ENCODE measurements around the gene ARHGAP28.
"Not testable (repeated sequence)": the region's sequence is repeated elsewhere in the genome, so short reads cannot be mapped to it uniquely, and the experiment has no call there.

The ARHGAP28 gene

DNA sequence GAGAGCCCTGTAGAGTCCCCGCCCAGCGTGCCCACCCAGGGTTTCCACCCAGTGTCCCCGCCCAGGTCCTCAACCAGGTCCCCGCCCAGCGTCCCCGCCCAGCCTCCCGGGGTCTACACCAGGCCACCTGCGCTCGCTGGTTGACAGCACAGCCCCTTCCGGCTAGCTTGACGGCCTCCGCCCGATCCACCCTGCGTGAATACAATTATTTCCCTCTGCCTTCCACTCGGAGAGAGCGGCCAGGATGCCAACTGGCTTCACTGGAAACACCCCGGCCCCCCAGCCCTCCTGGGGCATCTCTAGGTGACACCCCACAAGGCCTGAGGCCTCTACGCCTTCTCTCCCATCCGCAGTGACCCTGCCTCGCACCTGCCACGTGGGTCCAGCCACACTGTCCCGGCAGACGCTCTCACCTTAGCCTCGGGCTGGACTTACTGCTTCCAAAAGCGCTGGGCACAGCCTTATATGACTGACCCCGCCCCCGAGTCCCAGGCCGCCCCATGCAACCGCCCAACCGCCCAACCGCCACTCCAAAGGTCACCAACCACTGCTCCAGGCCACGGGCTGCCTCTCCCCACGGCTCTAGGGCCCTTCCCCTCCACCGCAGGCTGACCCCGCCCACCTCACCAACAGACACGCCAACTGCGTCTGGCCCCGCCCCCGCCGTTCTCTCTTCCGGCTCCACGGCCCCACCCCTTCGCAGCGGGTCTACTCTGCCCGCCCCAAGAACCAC lies 200.0 kb downstream of the ARHGAP28 start:
- no peak overlapping the region for H2AFZ ChIP-seq
- no peaks in the 10 kb centered on the region for H3K9me3 ChIP-seq (ENCODE audit: control insufficient read depth, low read length)
- no peaks in the 10 kb centered on the region for H3K27me3 ChIP-seq (ENCODE audit: control insufficient read depth, insufficient read depth, low read length)
- H3K79me2 ChIP-seq, result no peaks in the 10 kb centered on the region
- no peak overlapping the region for H3K4me3 ChIP-seq (ENCODE audit: low read depth, low read length)
- TF ChIP-seq, protein P1, sequence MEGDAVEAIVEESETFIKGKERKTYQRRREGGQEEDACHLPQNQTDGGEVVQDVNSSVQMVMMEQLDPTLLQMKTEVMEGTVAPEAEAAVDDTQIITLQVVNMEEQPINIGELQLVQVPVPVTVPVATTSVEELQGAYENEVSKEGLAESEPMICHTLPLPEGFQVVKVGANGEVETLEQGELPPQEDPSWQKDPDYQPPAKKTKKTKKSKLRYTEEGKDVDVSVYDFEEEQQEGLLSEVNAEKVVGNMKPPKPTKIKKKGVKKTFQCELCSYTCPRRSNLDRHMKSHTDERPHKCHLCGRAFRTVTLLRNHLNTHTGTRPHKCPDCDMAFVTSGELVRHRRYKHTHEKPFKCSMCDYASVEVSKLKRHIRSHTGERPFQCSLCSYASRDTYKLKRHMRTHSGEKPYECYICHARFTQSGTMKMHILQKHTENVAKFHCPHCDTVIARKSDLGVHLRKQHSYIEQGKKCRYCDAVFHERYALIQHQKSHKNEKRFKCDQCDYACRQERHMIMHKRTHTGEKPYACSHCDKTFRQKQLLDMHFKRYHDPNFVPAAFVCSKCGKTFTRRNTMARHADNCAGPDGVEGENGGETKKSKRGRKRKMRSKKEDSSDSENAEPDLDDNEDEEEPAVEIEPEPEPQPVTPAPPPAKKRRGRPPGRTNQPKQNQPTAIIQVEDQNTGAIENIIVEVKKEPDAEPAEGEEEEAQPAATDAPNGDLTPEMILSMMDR (IDR thresholded peaks at IDR 0.05), result no peak
- no peaks in the 10 kb centered on the region for H3K4me1 ChIP-seq
- H3K9ac ChIP-seq, result no peak overlapping the region
- H3K36me3 ChIP-seq (ENCODE audit: control insufficient read depth, insufficient read depth, low read length), result no peaks in the 10 kb centered on the region
- H3K27ac ChIP-seq, result no peak overlapping the region
- H3K4me2 ChIP-seq (ENCODE audit: low read length), result no peak overlapping the region

DNA sequence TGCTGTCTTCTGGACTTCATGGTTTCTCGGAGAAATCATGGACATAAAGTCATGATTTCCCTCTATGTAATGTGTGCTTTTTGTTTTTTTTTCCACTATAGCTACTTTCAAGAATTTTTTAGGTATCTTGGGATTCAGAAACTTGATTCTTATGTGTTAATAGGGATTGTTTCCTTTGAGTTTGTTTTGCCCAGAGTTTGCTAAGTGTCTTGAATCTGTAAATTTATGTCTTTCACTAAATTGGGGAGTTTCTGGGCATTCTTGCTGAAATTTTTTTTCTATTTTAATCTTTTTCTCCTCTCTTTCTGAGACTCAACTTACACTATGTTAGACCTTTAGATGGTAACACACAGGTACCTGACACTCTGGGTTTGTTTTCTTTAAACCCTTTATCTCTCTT lies 205.3 kb downstream of the ARHGAP28 start:
- Histone ChIP-seq H3K4me3 (ENCODE audit: low read depth, low read length) (no peak overlapping the region), H3K27me3 (ENCODE audit: control insufficient read depth, insufficient read depth, low read length) (no peaks in the 10 kb centered on the region), H3K27ac (no peak overlapping the region), H3K36me3 (ENCODE audit: control insufficient read depth, insufficient read depth, low read length) (no peaks in the 10 kb centered on the region), H3K79me2 (no peaks in the 10 kb centered on the region), H3K4me1 (no peaks in the 10 kb centered on the region), H3K4me2 (ENCODE audit: low read length) (no peak overlapping the region), H3K9ac (no peak overlapping the region), H2AFZ (no peak overlapping the region), H3K9me3 (ENCODE audit: control insufficient read depth, low read length) (no peaks in the 10 kb centered on the region)
- TF ChIP-seq, protein P1 (IDR thresholded peaks at IDR 0.05), result no peak

DNA sequence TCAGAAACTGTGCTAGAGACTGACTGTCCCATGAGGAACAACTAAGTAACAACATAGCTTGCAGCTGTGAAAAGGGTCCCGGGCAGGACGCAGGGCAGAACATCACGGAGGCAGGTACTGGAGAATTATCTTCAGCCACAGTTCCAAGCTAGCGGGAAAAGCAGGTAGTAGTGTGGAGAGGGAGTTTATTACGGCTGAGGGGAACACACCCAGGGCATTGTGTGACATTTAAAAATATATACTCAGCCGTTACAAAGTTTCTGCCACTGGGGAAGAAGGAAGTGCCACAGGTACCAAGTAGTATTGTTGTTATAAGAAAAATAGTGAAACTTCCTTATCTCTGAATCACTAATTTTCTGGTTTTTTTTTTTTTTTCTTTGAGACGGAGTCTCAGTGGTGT lies 208.5 kb downstream of the ARHGAP28 start:
- no peaks in the 10 kb centered on the region for H3K9me3 ChIP-seq (ENCODE audit: control insufficient read depth, low read length)
- TF ChIP-seq, protein P1 (IDR thresholded peaks at IDR 0.05), result no peak
- H3K79me2 ChIP-seq, result no peaks in the 10 kb centered on the region
- no peak overlapping the region for H3K9ac ChIP-seq
- no peak overlapping the region for H3K27ac ChIP-seq
- H3K36me3 ChIP-seq (ENCODE audit: control insufficient read depth, insufficient read depth, low read length), result no peaks in the 10 kb centered on the region
- no peaks in the 10 kb centered on the region for H3K27me3 ChIP-seq (ENCODE audit: control insufficient read depth, insufficient read depth, low read length)
- H3K4me1 ChIP-seq, result no peaks in the 10 kb centered on the region
- no peak overlapping the region for H3K4me2 ChIP-seq (ENCODE audit: low read length)
- no peak overlapping the region for H3K4me3 ChIP-seq (ENCODE audit: low read depth, low read length)
- H2AFZ ChIP-seq, result no peak overlapping the region

DNA sequence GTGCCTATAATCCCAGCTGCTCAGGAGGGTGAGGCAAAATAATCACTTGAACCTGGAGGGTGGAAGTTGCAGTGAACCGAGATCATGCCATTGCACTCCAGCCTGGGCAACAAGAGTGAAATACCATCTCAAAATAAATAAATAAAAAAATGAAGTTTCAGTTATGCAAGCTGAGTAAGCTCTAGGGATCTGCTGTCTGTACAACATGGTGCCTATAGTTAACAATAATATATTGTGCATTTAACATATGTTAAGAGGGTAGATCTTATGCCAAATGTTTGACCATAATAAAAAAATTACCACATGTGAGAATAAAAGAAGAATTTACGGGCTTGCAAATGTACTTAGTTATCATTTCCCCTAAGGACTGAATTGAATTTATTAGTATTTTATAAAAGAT lies 208.9 kb downstream of the ARHGAP28 start:
- H3K36me3 ChIP-seq (ENCODE audit: control insufficient read depth, insufficient read depth, low read length); H3K79me2 ChIP-seq; H3K27me3 ChIP-seq (ENCODE audit: control insufficient read depth, insufficient read depth, low read length); H3K9me3 ChIP-seq (ENCODE audit: control insufficient read depth, low read length); H3K4me3 ChIP-seq (ENCODE audit: low read depth, low read length); H3K27ac ChIP-seq; H3K9ac ChIP-seq; H3K4me1 ChIP-seq; H2AFZ ChIP-seq; H3K4me2 ChIP-seq (ENCODE audit: low read length): not testable (repeated sequence)

DNA sequence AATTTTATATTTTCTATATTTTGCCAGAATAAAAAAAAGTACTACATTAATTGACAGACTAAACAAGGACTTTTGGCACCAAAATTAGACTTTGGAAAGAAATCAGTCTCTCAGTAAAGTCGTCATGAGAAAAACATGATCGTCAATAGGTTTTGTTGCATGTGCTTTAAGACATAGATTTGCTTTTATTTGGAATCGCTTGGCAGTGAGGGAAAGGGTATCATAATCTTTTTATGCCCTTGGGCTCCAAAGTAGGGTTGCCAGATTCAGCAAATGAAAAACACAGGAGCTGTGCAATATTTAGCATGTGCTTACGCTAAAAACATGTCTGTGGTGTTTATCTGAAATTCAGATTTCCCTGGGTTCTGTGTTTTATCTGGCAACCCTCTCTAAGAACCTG lies 210.5 kb downstream of the ARHGAP28 start:
- Histone ChIP-seq H3K4me1 (no peaks in the 10 kb centered on the region), H3K36me3 (ENCODE audit: control insufficient read depth, insufficient read depth, low read length) (no peaks in the 10 kb centered on the region), H3K27me3 (ENCODE audit: control insufficient read depth, insufficient read depth, low read length) (no peaks in the 10 kb centered on the region), H3K9me3 (ENCODE audit: control insufficient read depth, low read length) (no peaks in the 10 kb centered on the region), H3K4me3 (ENCODE audit: low read depth, low read length) (no peak overlapping the region), H3K4me2 (ENCODE audit: low read length) (no peak overlapping the region), H3K79me2 (no peaks in the 10 kb centered on the region), H3K27ac (no peak overlapping the region), H2AFZ (no peak overlapping the region), H3K9ac (no peak overlapping the region)
- TF ChIP-seq, protein P1 (IDR thresholded peaks at IDR 0.05), result no peak
